NCI-H774 (cell line): ENCODE measurements around the gene CEP63.
"Not testable (repeated sequence)": the region's sequence is repeated elsewhere in the genome, so short reads cannot be mapped to it uniquely, and the experiment has no call there.

ENCODE experiments used
- DNase-seq: peaks from one replicate; lab custom pipeline; 2025; lab: John Stamatoyannopoulos, UW

The CEP63 gene

DNA sequence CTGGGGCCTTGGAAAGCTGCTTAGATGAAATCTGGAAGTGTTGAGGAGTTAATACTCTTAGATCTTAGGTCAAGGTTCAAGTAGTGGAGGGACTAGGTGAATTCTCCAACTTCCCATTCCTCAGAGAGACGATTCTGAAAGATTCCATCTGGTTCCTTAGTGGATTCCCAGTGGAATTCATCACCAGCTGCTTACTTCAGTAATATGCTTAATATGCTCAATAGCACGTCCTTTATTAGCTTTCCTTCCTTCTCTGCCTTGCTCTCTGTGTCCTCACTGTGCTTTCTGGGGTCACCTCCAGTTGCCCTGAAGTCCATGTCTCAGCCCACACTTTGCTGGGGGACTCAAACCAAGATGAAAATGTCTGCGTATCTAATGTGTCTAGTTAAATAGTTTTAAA lies 31.0 kb downstream of the CEP63 start:
- no peak for DNase-seq

GRCh38 chr3:134517791-134518190 lies 31.9 kb downstream of the CEP63 start:
- DNase-seq, result no peak

DNA sequence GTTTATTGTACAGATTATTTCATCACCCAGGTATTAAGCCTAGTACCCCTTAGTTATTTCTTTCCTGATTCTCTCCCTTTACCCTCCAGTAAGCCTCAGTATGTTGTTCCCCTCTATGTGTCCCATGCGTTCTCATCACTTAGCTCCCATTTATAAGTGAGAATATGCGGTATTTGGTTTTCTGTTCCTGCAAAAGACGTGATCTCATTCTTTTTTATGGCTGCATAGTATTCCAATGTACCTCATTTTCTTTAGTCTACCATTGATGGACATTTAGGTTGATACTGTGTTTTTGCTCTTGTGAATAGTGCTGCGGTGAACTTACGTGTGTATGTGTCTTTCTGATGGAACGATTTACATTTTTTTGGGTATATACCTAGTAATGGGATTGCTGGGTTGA lies 36.7 kb downstream of the CEP63 start:
- no peak for DNase-seq

DNA sequence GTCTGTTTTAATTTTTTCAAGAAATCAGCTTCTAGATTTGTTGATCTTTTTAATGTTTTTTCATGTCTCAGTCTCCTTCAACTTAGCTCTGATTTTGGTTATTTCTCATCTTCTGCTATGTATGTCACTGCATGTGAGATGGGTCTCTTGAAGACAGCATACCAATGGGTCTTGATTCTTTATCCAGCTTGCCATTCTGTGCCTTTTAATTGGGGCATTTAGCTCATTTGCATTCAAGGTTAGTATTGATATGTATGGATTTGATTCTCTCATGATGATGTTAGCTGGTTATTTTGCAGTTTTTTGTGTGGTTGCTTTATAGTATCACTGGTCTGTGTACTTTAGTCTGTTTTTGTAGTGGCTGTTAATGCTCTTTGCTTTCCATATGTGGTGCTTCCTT lies 39.4 kb downstream of the CEP63 start:
- DNase-seq, result no peak

DNA sequence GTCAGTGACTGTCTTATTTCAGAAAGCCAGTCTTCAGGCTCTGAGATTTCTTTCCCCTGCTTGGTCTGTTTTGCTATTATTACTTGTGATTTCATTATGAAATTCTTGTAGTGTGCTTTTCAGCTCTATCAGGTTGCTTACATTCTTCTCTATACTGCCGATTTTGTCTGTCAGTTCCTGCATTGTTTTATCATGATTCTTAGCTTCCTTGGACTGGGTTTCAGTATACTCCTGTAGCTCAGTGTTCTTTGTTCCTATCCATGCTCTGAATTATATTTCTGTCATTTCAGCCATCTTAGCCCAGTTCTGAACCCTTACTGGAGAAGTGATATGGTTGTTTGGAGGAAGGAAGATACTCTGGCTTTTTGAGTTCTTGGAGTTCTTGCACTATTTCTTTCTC lies 40.5 kb downstream of the CEP63 start:
- no peak for DNase-seq

DNA sequence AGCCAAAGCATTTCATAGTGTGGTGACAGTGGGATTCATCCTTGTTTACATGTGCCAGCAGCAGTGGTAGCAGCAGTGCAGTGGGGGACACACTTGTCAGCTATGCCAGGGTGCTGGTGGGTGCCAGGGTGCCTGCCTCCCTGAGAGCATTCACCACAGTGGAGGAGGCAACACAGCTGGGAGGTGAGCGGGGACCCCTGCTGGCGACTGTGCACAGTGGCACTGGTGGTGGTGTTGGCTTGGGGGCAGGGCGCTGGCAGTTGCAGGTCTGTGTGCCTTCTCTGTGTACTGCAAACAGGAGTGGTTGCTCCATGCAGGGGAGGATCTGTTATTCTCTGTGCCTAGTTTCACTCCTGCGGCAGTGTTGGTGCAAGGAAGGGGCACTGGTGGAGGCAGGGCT lies 41.2 kb downstream of the CEP63 start:
- DNase-seq, result no peak

GRCh38 chr3:134527538-134528186 lies 41.8 kb downstream of the CEP63 start:
- DNase-seq, result no peak

DNA sequence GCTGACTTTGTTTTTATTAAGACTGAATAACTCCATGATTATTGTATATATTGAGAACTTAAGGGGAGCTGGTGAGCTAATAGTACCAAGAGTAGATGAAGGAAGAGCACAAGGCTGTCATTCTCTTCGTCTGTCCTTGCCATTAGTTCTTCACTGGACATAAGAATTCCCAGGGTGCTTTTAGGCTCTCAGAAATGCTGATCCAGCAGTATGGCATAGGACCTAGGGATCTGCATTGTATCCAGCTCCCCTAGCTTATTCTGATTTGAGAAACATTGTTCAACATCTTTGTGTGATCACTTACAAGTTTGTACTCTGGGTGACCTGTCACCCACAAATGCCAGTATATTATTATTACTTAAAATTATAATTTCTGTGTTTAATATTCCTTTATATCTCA lies 47.6 kb downstream of the CEP63 start:
- DNase-seq, result no peak

DNA sequence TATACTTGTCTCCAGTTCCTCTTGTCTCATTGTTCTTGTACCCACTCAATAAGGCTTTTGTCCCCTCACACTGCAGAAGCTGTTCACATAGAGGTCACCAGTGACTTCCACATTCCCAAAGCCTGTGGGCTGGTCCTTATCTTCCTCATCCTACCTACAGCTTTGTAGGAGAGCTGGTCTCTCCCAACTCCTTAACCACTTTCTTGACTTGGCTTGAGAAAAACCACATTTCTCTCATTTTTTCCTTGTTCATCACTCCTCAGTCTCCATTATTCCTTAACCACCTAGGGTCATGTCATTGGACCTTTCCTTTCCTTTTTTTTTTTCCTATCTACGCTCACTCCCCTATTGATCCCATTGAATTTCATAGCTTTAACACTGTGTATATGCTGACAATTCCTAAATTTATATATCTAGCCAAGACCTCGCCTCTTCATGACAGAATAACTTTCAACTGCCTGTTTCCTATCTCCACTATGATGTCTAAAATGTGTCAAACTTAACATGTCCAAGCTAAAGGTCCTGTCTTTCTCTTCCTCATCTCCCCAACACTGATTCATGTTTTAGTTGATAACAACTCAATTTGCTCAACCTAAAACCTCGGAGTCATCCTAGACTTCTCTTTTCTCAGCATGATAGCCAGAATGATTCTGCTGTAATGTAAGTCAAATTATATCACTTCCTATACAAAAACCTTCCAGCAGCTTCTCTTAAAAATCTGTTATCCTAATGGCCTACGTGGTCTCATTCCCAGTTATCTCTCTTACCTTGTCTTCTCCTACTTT lies 49.5 kb downstream of the CEP63 start:
- DNase-seq, result no peak

DNA sequence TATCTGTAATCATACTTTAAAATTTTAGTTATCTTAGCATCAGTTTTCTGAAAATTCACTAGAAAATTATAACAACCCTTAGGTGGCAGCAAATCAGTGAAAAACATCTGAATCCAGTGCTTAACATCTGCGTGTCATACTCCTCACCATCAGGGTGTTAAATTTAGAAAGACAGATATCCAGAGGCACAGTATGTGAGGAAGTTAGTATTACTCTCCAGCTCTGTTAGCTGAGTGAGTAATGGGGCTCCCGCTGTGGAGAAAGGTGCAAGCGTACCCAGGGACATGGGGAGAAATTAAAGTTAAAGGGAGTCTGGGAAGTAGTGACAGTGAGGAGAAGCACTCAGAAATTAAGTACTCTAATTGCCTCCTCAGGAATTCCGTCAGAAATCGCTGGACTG lies 50.9 kb downstream of the CEP63 start:
- no peak for DNase-seq

- no peak for DNase-seq
Observed at GRCh38 chr3:134542287-134542958, 56.6 kb downstream of the CEP63 start.

- DNase-seq, result no peak
Observed at GRCh38 chr3:134543113-134543512, 57.3 kb downstream of the CEP63 start.

- no peak for DNase-seq
Observed at GRCh38 chr3:134544316-134544715, 58.5 kb downstream of the CEP63 start.

GRCh38 chr3:134544783-134545182 lies 58.9 kb downstream of the CEP63 start:
- DNase-seq, result not testable (repeated sequence)

DNA sequence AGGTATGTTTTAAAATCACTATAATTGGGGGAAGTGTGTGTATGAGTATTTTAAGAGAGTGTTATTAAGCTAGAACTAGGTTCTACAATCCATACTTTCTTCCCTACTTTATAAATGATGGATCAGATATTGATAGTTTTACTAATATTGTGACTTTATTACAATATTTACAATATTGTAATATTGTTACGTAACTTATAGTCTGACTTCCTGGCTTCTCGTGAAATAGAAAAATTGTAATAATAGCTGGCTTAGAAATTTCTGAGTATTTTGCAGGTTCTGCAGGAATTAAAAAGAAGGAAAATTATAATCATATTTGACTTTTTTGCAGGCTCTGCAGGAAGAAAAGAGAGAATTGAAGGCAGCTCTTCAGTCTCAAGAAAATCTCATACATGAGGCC lies 60.0 kb downstream of the CEP63 start:
- DNase-seq, result no peak

GRCh38 chr3:134552784-134553183 lies 66.9 kb downstream of the CEP63 start:
- no peak for DNase-seq

DNA sequence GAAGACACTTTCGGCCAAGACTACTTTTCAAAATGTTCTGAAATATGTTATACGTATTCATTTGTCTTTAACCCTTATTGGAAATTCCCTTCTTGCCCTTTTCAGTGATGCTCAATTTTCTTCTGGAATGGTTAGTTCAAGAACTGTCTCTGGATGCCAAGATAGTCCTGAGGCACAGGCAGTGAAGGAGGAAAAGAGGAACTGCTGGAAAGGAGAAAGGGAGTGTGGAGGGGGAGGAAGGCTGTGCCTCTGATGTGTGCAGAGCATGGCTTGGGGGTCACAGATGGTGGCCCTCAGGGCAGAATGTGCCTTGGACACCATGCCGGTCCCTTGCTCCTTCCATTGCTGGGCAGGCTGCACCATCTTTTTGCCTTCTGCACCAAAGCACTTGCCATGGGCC lies 73.7 kb downstream of the CEP63 start:
- DNase-seq, result no peak

GRCh38 chr3:134562055-134562454 lies 76.2 kb downstream of the CEP63 start:
- no peak for DNase-seq

DNA sequence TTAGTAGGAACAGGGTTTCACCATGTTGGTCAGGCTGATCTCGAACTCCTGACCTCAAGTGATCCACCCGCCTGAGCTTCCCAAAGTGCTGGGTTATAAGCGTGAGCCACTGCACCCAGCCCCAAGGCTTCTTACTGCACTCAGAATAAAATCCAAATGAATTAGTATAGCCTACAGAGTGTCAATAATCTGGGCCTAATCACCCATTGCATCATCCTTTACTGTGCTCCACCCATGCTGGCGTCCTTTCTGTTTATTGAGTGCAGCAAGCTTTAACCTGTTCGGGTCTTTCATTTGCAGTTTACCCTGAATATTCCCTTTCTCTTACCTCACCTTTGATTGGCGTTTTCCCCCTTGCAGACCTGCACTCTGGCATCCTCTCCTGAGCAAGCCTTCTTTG lies 77.7 kb downstream of the CEP63 start:
- DNase-seq, result no peak

GRCh38 chr3:134564991-134565390 lies 79.1 kb downstream of the CEP63 start:
- DNase-seq, result no peak

- no peak for DNase-seq
Observed at GRCh38 chr3:134567605-134568004, 81.7 kb downstream of the CEP63 start.

- no peak for DNase-seq
Observed at GRCh38 chr3:134568790-134569189, 82.9 kb downstream of the CEP63 start.

DNA sequence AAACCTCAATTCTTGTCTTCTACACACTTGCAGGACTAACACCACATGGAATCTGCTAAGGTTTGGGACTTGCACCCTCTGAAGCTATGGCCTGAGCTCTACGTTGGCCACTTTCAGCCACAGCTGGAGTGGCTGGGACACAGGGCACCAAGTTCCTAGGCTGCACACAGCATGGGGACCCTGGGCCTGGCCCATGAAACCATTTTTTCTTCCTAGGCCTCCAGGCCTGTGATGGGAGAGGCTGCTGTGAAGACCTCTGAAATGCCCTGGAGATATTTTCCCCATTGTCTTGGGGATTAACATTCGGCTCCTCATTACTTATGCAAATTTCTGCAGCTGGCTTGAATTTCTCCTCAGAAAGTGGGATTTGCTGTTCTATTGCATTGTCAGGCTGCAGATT lies 84.0 kb downstream of the CEP63 start:
- not testable (repeated sequence) for DNase-seq
